Mesenteric fat pad (tissue), 1 donor: ENCODE data around the gene TRNAU1AP. TPM values are rescaled to one million over a fixed set of nuclear protein-coding genes. Genes with fewer than 3 reads are reported as not detected.
"Not testable (repeated sequence)": the region's sequence is repeated elsewhere in the genome, so short reads cannot be mapped to it uniquely, and the experiment has no call there.

Source experiments
- DNase-seq: peaks from one replicate; pipeline ENCODE4 v3.0.0-alpha.2; 2020; ENCODE audit warnings: low spot score
- long read RNA-seq: library from polyadenylated mRNA; unstranded; transcript quantifications from one replicate; pipeline ENCODE4 v2.0.0, GENCODE V29; 2020
- total RNA-seq: library from RNA; stranded (reverse); fragmentation: NEBNext Ultra II Directional; extraction: Animal tissue kit (Norgen Biotek cat#: 25700); gene quantifications from one replicate; pipeline ENCODE4 v1.2.1, GENCODE V29; 2021
- donor health status: DM: yes; HTN: yes; CAD: no.

TRNAU1AP gene
- total RNA-seq: 25.1 TPM
- long read RNA-seq, transcript TRNAU1AP-201 (9 exons, 1,799 nt): major isoform, 20 of 39 reads
- long read RNA-seq, partial matches to known transcripts: 5 of 39 reads
- long read RNA-seq, other reads (novel, unspliced or antisense): 14 of 39 reads

GRCh38 chr1:28552758-28553663, at the start of gene TRNAU1AP:
Gene TRNAU1AP, plus strand, starts transcription at chr1:28553085. Its CDS starts 26 bp downstream, at chr1:28553111.
- peak; percentile 99 for DNase-seq

GRCh38 chr1:28503117-28503516, 49.8 kb upstream of the TRNAU1AP start:
- no peak for DNase-seq

- peak; percentile 97 for DNase-seq
These were observed 47.3 kb upstream of the TRNAU1AP start, which contains the start of gene RCC1 for GRCh38 chr1:28505406-28506187. Gene RCC1, plus strand, starts transcription at chr1:28506043. Its CDS starts 23,824 bp downstream, at chr1:28529867.

GRCh38 chr1:28506907-28507246, 46.0 kb upstream of the TRNAU1AP start:
- DNase-seq: no peak

GRCh38 chr1:28507247-28507645, 45.6 kb upstream of the TRNAU1AP start:
- no peak for DNase-seq

- no peak for DNase-seq
These were observed 45.0 kb upstream of the TRNAU1AP start for GRCh38 chr1:28507646-28508434.

- no peak for DNase-seq
These were observed 44.5 kb upstream of the TRNAU1AP start for GRCh38 chr1:28508435-28508754.

GRCh38 chr1:28509705-28510272, 43.1 kb upstream of the TRNAU1AP start:
- DNase-seq: no peak

- no peak for DNase-seq
These were observed 42.5 kb upstream of the TRNAU1AP start for GRCh38 chr1:28510273-28510969.

GRCh38 chr1:28510970-28511440, 41.9 kb upstream of the TRNAU1AP start:
- DNase-seq: no peak

GRCh38 chr1:28512058-28512611, 40.8 kb upstream of the TRNAU1AP start:
- DNase-seq: no peak

- DNase-seq: not testable (repeated sequence)
These were observed 38.4 kb upstream of the TRNAU1AP start for GRCh38 chr1:28514445-28514933.

GRCh38 chr1:28516518-28516956, 36.3 kb upstream of the TRNAU1AP start:
- DNase-seq: no peak

- DNase-seq: no peak
These were observed 35.3 kb upstream of the TRNAU1AP start for GRCh38 chr1:28517649-28517999.

- peak; percentile 97 for DNase-seq
These were observed 34.7 kb upstream of the TRNAU1AP start for GRCh38 chr1:28518000-28518744.

- DNase-seq: no peak
These were observed 34.0 kb upstream of the TRNAU1AP start for GRCh38 chr1:28518745-28519341.

GRCh38 chr1:28519946-28520725, 32.7 kb upstream of the TRNAU1AP start:
- DNase-seq: no peak

GRCh38 chr1:28520796-28521195, 32.1 kb upstream of the TRNAU1AP start:
- DNase-seq: not testable (repeated sequence)
